ENCODE results near the gene PLEKHA5. TPM values are rescaled to one million over a fixed set of nuclear protein-coding genes. Genes with fewer than 3 reads are reported as not detected.
"Not testable (repeated sequence)": the region's sequence is repeated elsewhere in the genome, so short reads cannot be mapped to it uniquely, and the experiment has no call there.

The PLEKHA5 gene
- total RNA-seq, 1 donor from 2014 or later = 102 TPM

- no peak for DNase-seq (ENCODE audit: low spot score)
Observed at GRCh38 chr12:19332196-19332595, 202.7 kb downstream of the PLEKHA5 start.

- no peak for DNase-seq (ENCODE audit: low spot score)
Observed at GRCh38 chr12:19338405-19338804, 208.9 kb downstream of the PLEKHA5 start.

- DNase-seq (ENCODE audit: low spot score) = not testable (repeated sequence)
Observed at GRCh38 chr12:19350850-19351249, 221.3 kb downstream of the PLEKHA5 start.

- no peak for DNase-seq (ENCODE audit: low spot score)
Observed at GRCh38 chr12:19351346-19351745, 221.8 kb downstream of the PLEKHA5 start.

- DNase-seq (ENCODE audit: low spot score) = no peak
Observed at GRCh38 chr12:19369691-19370148, 240.2 kb downstream of the PLEKHA5 start.

GRCh38 chr12:19373586-19373985 lies 244.1 kb downstream of the PLEKHA5 start:
- DNase-seq (ENCODE audit: low spot score) = no peak

- no peak for DNase-seq (ENCODE audit: low spot score)
Observed at GRCh38 chr12:19375888-19376287, 246.4 kb downstream of the PLEKHA5 start.

- DNase-seq (ENCODE audit: low spot score) = no peak
Observed at GRCh38 chr12:19376691-19377090, 247.2 kb downstream of the PLEKHA5 start.

GRCh38 chr12:19382111-19382526 lies 252.6 kb downstream of the PLEKHA5 start:
- DNase-seq (ENCODE audit: low spot score) = no peak

GRCh38 chr12:19382563-19382962 lies 253.0 kb downstream of the PLEKHA5 start:
- DNase-seq (ENCODE audit: low spot score) = no peak

GRCh38 chr12:19387161-19387560 lies 257.6 kb downstream of the PLEKHA5 start:
- no peak for DNase-seq (ENCODE audit: low spot score)

- no peak for DNase-seq (ENCODE audit: low spot score)
Observed at GRCh38 chr12:19388131-19388549, 258.6 kb downstream of the PLEKHA5 start.

GRCh38 chr12:19390051-19390598 lies 260.6 kb downstream of the PLEKHA5 start:
- no peak for DNase-seq (ENCODE audit: low spot score)

- not testable (repeated sequence) for DNase-seq (ENCODE audit: low spot score)
Observed at GRCh38 chr12:19392644-19393043, 263.1 kb downstream of the PLEKHA5 start.

GRCh38 chr12:19394385-19394784 lies 264.9 kb downstream of the PLEKHA5 start:
- DNase-seq (ENCODE audit: low spot score) = no peak

- DNase-seq (ENCODE audit: low spot score) = peak; percentile 52
Observed at GRCh38 chr12:19397534-19397933, 268.0 kb downstream of the PLEKHA5 start.

- no peak for DNase-seq (ENCODE audit: low spot score)
Observed at GRCh38 chr12:19398376-19399363, 269.1 kb downstream of the PLEKHA5 start.

- not testable (repeated sequence) for DNase-seq (ENCODE audit: low spot score)
Observed at GRCh38 chr12:19400649-19401285, 271.2 kb downstream of the PLEKHA5 start.

GRCh38 chr12:19402211-19402610 lies 272.7 kb downstream of the PLEKHA5 start:
- no peak for DNase-seq (ENCODE audit: low spot score)

GRCh38 chr12:19402743-19403431 lies 273.4 kb downstream of the PLEKHA5 start:
- DNase-seq (ENCODE audit: low spot score) = no peak

- no peak for DNase-seq (ENCODE audit: low spot score)
Observed at GRCh38 chr12:19404242-19404880, 274.8 kb downstream of the PLEKHA5 start.
